ENCODE results near the gene WDR1.

The WDR1 gene

DNA sequence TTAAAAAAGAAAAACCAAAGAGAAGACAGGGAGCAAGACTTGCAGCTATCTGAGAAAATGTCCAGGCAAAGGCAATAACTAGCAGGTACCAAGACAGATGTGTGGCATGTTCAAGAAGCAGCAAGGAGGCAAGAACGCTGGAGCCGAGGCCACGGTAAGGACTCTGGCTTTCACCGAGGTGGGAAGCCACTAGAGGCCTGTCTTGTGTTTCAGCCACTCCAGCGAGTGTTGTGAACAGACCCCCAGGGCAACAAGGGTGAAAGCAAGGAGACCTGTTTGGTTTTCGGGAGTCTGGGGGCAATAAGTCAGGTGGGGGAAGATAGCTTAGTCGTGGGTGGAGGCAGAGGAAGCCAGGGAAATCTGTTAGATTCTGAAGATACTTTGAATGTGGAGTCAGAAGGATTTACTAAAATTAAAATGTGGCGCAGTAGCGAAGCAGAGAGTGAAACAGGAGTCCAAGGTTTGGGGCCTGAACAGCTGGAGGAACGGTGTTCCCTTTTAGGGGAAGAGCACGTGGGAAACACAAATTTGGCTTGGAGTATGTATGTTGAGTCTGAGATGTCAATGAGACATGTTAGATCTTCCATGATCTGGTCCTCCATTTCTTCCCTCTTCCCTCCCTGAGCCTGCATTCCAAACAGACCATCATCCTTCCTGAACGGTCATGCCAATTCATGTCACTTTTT is 3.1 kb downstream of the WDR1 start:
- no peak for DNase-seq

DNA sequence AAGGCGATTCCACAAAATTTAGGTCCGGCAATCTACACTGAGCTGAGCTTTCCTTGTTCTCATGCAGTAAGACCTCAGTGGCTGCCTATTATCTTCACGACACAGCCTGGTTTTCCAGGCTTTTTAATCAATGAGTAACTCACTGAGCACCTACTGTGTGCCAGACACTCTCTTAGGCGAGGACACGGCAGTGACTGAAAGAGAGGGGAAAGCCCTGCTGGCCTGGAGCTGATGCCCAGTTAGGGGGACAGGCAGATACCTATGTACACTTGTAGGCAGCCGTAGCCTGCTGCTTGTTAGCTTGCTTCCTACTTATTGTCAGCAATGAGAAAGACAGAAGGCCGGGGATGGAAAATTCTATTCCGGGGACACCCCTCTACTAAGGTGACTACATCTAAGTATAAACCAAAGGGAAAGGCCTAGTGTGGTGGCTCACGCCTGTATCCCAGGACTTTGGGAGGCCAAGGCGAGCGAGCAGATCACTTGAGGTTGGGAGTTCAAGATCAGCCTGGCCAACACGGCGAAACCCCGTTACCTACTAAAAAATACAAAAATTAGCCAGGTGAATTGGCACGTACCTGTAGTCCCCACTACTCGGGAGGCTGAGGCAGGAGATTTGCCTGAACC is 3.8 kb downstream of the WDR1 start:
- no peak for DNase-seq

DNA sequence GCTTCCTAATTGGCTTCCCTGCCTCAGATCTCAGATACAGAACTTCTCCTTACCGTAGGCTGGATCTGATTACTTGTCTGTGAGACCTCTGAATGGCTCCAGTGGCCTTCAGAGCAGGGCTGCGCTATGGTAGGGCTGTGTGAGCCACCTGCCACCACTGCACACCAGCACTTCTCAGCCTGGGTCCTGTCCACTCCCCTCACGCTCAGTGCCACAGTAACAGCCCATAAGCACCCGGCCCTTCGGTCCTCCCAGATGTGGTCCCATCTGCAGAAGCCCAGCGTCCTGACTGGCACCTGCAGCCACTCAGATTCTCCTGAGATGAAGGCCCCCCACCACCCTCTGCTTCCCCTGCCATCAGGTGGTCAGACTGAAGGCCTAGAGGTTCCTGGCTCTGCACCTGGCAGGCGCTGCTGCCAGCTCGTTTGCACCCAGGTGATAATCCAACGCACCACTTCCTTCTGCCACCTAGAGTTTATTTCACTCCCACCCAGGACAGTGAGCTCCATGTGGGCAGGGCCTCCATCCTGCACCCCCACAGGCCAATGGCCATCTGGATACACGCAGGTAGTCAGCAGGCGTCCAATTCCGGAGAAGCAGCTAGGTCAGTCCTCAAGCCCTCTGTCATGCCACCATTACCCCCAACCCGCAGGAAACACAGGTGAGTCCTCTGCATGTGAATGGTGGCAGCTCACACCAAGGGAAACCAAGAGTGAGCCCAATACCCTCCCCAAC is 5.4 kb downstream of the WDR1 start:
- no peak for DNase-seq

DNA sequence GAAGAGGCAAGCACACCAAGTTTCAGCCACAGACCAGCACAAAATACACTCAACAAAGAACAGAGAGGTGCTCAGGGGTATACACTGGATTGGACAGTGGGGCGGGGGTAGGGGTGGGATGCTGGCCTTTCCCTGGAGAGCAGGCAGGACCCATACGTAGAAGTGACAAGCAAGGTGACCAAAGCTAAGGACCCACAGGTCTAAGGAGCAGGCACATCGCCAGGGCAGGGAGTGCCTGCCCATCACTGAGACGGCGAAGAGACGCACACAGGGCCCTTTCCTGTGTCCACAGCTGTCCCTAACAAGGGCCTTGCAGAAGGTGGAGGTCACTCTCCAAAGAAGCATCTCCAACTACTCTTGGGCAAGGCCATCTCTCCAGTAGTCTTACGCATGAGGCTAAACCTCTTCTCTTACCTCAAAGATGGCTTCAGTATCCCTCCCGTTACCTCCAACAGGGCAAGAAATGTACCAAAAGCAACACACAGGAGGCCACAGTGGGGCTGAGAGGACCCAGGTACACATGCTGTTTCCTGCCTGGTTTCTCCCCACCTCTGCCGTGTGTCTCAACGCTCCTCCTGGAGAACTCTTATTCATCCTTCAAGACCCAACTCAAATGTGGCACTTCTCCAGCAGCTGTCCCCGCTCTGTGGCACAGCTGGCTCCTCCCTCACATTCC is 6.5 kb downstream of the WDR1 start:
- no peak for DNase-seq

DNA sequence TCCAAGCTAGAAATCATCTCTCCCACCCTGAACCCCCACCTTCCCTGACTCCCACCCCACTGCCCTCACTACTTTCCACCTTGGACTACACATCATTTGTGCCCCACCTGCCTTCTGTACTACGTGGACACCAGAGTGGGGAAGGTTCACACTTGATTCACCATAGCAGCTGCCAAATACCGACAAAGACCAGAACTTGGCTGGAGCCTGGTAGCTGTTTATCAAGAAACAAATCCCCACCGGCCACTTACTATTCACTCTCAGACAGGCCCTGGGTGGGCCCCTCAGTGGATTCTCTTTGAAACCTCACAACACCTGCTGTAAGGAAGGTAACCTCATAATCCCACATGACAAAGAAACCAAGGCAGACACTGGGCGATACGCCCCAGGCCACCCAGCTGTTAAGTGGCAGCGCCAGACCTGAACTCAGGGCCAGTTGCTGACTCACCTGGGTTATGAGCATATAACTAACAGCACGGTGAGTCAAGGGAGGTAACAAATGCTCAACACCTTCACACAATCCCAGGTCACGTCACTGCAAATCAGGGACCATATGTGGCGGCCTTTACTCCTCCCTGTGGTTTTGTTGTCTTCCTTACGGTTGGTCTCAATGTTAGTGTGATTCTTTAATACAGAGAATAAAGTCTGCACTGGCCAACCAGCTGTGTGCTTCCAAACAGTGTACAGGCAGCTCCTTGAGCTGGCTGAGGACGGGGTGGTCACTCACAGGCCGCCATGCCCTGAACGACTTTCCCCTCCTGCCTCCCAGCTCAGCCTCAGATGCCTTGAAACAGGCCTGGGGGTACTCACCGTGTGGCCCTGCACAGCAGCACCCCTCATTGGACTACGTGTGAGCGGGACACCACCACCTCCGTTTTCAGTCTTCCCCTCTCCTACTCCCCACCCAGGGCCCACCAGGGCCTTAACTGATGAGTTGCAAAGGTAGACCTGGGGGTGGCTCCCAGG is 7.5 kb downstream of the WDR1 start:
- peak; percentile 63 for DNase-seq

DNA sequence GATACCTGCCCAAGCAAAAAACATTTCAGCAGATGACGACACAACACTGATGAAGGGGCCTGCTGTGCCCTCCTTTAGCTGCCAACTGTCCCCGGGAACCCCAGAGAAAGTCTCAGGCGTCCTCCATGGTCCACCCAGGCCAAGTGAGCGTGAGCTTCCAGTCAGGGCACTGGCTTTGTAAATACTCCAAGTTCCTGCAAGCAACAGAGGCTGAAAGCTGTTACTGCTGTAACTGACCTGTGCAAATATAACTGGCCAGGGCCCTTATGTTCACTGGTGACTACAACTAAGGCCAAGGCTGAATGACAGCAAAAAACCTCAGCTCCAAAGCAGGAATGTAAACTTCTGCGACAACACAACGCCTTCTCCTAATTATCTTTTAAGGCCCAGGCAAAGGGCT is 8.2 kb downstream of the WDR1 start:
- no peak for DNase-seq

DNA sequence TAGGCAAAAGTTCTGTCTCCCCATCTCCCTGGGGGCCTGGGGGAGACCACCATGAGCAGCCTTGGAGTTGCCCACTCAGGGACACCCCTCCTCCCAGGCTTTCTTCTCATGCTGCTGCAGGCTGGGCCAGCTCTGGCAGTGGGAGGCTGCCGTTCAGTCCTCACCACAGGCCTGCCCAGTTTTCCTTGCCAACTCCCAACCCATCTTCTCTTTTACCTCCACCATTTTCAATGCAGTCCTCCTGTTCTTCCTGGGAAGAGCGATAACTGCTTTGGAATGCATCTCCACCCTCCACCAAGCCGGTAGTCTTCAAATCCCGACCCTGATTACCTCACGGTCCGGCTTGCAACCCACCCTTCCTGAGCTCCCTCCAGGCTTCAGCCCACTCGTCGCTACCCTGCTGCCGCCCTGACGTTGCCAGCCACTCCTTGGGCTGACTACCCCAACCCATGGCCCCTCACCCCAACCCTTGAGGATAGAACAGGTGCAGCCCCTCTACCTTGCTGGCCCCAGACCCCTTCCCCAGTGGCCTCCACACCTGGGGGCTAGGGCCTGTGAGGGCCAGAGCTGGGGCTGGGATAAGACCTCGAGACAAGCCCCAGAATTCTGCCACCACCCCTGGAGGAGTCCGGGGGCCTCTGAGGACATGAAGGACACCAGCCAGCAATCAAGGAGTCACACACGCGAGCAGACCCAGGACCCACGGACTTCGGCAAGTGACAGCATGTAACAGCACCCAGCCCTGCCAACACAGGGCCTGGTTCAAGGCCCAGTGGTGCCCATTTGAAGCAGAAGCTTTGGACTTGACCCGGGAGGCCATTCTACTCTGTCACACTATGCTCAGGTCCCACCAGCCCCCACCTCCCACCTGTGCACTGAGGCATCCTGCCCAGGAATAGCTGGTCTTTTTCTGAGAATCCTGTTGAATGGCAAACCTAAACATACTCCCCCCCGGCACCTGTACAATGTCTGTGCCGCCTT is 9.2 kb downstream of the WDR1 start:
- DNase-seq = peak; percentile 18

DNA sequence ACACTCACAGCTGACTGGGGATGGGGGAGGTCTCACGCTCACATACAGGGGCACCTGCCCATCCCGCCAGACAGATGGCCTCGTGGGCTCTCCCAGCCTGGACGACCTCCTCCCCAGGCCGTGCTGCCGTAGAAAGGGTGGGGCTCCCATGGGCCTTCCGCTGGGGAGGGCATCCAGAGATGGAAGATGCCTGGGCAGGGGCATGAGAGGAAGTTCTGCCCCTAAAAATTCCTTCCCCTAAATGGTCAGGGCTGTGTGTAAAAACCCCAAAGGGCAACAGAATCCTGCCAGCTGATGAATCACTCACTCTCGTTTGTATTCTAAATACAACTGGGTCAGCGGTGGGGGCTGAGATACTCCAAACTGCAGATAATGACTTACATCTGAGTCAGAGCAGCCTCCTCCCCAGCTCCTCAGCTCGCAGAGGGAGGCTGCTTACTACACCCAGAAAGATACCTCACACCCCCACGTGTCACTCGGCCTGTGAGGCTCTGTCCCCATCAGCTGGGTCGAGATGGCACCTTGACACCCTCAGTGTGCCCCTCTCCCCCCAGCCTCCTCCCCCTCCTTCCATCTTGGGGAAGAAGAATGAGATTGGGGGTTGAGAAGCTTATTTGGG is 10.1 kb downstream of the WDR1 start:
- peak; percentile 63 for DNase-seq

DNA sequence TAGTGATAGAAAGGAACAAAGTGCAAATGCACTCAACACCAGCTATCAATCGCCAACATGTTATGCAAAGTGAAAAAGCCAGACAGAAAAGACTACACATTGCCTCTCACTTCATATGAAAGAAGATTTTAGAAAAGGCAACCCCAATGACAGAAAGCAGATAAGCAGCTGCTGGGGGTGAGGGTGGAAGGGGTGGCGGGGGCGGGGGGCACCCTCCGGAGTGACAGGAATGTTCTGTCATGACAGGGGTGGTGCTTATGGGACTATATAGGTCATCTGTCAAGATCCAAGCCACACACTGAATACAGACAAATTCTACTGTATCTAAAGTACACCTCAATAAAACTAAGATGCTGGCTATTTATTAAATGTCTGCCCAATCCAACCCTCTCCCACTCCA is 10.7 kb downstream of the WDR1 start:
- no peak for DNase-seq

DNA sequence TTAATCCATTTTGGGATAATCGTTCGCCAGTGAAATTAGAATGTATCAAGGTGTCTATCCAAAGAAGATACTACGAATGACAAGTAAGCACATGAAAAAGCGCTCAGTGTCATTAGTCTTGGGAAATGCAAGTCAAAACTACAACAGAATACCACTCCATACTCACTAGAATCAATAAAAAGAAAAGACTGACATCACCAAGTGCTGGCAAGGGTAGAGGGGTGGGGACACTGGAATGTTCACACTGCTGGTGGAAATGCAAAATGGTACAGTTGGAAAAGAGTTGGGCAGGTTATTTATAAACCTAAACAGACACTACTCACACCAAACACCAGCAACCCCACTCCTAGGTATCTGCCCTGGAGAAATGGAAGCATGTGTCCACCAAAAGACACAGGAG is 11.2 kb downstream of the WDR1 start:
- DNase-seq = no peak

DNA sequence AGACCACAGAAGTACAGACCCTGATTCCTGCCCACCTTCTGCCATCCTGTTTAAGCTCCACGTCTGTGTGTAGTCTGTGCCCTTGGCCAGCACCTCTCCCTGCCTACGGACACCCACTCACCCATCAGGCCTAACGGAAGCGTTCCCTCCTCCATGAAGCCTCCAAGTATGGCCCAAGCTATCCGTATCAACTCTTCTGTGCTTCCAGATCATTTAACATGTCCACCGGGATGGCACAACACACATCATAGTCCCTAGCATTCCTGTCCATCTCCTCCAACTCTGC is 11.7 kb downstream of the WDR1 start:
- no peak for DNase-seq

DNA sequence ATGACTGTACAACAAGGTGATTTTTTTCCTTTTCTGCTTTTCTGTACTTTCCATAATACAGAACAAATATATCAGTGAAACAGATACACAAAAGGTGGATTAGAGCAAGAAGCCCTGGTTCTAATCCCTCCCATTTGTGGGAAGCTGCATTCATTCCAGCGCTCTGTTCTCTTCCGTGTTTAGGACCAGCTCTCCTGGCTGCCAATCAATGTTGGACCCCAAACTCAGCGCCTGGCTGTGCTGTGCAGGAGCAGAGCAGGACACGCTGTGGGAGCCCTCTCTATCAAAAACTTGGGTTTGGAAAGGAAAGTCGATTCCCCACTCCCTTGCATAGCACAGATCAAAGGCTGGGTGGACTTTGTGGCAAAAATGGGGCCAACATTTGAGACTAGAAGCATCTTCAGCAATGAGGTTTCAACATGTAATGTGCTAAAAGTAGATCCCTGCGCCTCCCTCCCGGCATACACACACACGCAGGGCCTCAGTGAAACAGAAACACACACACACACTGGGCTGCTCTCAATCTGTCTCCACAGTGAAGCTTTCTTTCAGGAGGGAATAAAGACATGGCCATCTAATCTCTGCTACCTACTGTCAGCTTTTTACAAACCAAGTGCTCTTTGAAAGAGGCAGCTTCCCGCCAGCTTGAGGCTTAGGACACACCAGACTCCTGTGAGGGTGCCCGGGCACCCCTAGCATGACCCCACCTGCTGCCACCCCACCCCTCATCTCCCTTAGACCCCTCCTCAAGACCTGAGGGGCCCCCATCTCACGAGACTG is 12.2 kb downstream of the WDR1 start:
- no peak for DNase-seq

DNA sequence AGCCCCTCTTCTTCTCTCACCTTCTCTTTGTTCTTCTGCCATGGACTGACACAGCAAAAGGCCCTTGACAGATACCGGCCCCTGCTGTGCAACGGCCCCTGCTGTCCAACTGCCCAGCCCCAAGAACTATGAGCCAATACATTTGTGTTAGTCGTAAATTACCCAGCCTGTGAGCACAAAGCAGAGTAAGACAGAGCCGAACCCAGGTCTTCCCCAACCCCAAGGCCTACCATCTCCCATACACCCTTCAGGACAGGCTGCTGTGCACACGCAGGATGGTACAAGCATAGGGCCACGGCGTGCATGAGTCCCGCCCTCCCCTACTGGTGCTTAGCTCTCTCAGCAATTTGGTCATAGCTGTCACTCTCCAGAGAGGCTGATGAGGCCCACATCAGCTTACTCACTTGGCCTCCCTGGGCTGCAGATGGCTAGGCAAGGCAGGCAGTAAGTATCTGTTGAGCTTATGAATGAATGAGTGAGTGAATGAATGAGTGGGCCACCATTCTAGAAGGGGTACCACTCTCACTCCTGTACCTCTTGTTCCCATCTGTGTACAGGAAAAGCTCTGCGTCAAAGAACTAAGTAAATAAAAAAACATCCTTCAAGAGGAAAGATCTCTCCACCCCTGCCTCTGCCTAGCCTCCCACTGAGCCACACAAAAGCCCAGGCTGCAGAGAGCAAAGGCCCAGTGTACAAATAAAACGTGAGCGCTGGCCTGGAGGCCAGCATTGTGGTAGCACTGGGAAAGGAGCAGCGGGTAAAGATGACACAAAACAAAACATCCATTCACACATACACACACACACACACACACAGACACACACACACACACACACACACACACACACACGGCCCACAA is 13.9 kb downstream of the WDR1 start:
- DNase-seq = no peak

DNA sequence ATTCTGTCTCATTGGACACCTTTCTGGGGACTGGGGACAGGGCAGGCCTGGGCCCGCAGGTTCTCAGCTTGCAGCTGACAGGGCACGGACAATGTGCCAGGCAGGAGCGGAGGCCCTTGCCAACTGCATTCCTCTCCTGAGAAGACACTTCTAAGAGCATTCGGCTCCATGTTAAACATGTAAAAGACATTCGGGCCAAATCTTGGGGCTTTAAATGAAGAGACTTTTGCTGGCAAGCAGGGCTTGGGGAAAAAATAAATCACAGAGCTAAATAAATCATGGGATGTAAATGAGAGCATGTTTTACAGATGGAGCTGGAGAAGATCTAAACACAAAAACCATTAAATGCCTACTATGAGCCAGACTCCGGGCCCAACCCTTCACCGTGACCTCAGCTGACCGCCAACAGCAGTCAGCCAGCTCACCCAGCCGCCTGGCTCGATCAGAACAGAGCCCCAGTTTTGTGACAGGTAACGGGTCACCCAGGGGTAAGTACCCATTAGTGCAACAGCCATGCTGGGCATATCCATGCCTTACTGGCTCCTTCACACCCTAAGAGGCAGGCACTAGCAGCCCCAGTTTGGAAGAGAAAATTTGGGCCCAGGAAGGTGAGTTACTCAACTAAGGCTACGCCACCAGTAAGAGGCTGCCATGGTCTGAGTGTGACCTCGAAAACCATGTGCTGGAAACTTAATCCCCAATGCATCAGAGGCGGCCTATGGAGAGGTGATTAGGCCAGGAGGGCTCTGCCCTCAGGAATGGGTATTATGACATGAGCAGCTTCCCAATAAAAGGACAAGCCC is 14.7 kb downstream of the WDR1 start:
- no peak for DNase-seq

DNA sequence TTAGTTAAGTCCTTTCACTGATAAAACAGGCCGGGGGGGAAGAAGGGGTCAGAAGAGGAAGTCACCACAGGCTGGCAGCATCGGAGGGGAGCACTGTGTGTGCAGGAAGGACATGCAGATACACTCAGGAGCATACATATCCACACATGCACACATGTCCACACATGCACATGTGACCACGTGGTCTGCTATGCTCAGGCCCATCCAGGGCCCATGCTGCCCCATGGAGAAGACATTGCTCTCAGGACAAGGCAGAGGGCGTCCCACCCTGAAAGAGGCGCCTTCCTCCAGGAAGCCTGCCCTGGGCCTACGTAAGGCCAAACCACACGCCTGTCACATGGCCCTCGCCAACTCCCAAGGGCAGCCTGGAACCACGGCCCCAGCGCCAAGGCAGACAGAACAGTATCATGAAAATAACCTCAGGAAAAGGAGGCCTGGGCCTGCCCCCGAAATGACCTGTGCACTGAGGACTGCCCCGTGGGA is 15.8 kb downstream of the WDR1 start:
- no peak for DNase-seq

DNA sequence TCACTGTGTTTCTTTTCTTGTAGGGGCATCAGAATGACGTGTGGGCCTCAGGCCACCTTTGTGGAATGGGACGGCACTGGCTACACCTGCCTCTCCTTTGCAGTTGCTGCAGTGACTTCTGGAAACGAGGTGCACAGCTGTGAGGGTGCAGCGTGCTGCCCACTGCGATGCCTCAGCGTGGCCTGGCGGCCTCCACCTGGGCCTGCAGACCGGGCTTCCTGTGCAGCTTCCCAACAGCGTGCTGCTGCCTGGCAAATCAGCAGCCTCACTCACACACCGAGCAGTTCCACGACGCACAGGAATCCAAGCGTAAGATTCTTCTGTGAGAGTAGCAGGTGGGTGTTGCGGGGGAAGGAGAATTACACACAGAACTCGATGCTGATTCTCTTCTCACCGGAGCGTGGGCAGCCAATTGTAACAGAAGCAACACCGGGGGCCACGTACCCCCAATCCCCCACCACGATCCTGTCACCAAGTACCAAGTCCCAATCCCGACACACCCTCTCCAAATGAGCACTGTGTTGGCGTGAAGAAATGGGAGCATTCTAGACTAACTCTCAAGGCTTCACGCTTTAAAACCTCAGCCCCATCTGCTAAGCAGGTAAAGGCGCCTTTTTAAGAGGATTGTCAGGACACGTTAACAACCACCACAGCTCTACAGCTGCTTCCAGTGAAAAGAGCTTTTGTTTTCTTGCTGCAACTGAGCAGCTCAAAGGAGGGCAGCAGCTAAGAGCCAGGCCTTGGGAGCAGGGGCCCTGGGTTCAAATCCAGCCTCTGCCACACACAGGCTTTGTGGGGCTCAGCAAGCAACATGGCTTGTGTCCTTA is 16.9 kb downstream of the WDR1 start:
- no peak for DNase-seq

DNA sequence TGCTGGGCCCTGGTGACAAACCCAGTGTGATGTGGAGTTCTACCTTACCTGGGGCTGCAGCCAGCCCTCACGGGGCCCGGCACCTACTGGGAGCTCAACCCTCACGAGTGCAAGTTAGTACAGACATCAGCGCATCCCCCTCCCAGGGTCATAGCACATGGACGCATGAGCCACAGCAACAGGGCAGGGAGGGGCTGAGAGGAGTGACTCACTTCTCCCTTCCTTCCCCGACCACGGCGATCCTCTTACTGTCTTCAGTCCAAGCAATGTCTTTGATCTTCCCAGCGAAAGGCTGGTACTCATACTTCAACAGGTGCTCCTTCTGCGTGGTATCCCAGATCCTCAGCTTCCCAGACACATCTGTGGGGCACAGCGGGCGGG is 17.8 kb downstream of the WDR1 start:
- DNase-seq = peak; percentile 51
